Parathyroid adenoma (tissue), 2 donors: Measurements from ENCODE around the gene GDNF.

Experiments
- H2AFZ ChIP-seq: fragments of 300-600 bp; sonication (generic); one replicate; pipeline ENCODE4 v1.7.0; 2017; ENCODE audit warnings: antibody characterized with exemption, mild to moderate bottlenecking
- H3K27ac ChIP-seq: fragments of 300-600 bp; sonication (generic); one replicate; pipeline ENCODE4 v1.7.0; 2017
- H3K27me3 ChIP-seq: fragments of 300-600 bp; sonication (generic); one replicate; pipeline ENCODE4 v1.7.0; 2017; ENCODE audit warnings: low read length; ENCODE audit not compliant: control insufficient read depth, insufficient read depth
- H3K36me3 ChIP-seq: fragments of 300-600 bp; sonication (generic); one replicate; pipeline ENCODE4 v1.7.0; 2017; ENCODE audit warnings: low read length; ENCODE audit not compliant: control insufficient read depth, insufficient read depth
- H3K4me1 ChIP-seq: fragments of 300-600 bp; sonication (generic); one replicate; pipeline ENCODE4 v1.7.0; 2017; ENCODE audit warnings: control low read depth
- H3K4me2 ChIP-seq: fragments of 300-600 bp; sonication (generic); one replicate; pipeline ENCODE4 v1.7.0; 2017; ENCODE audit warnings: low read length
- H3K4me3 ChIP-seq: fragments of 300-600 bp; sonication (generic); one replicate; pipeline ENCODE4 v1.7.0; 2017; ENCODE audit warnings: low read depth, low read length
- H3K79me2 ChIP-seq: fragments of 300-600 bp; sonication (generic); one replicate; pipeline ENCODE4 v1.7.0; 2017; ENCODE audit warnings: control low read depth
- H3K9ac ChIP-seq: fragments of 300-600 bp; sonication (generic); one replicate; pipeline ENCODE4 v1.7.0; 2017; ENCODE audit warnings: mild to moderate bottlenecking
- H3K9me3 ChIP-seq: fragments of 300-600 bp; sonication (generic); one replicate; pipeline ENCODE4 v1.7.0; 2017; ENCODE audit warnings: low read length; ENCODE audit not compliant: control insufficient read depth
- TF ChIP-seq, protein P1 (sequence below): fragments of 300-600 bp; sonication (generic); IDR thresholded peaks from one replicate; pipeline ENCODE4 v1.7.0; 2017; ENCODE audit warnings: antibody characterized with exemption, mild to moderate bottlenecking
- donor health status: primary hyperparathyroidism.

Gene GDNF

GRCh38 chr5:37851305-37851704 is 11.5 kb upstream of the GDNF start:
- Histone ChIP-seq H3K79me2 (no peaks in the 10 kb centered on the region), H3K27me3 (no peaks in the 10 kb centered on the region), H3K4me1 (no peaks in the 10 kb centered on the region), H3K4me3 (no peak overlapping the region), H3K27ac (no peak overlapping the region), H3K36me3 (no peaks in the 10 kb centered on the region), H3K9me3 (no peaks in the 10 kb centered on the region), H2AFZ (no peak overlapping the region), H3K9ac (no peak overlapping the region), H3K4me2 (no peak overlapping the region)
- TF ChIP-seq, protein P1, sequence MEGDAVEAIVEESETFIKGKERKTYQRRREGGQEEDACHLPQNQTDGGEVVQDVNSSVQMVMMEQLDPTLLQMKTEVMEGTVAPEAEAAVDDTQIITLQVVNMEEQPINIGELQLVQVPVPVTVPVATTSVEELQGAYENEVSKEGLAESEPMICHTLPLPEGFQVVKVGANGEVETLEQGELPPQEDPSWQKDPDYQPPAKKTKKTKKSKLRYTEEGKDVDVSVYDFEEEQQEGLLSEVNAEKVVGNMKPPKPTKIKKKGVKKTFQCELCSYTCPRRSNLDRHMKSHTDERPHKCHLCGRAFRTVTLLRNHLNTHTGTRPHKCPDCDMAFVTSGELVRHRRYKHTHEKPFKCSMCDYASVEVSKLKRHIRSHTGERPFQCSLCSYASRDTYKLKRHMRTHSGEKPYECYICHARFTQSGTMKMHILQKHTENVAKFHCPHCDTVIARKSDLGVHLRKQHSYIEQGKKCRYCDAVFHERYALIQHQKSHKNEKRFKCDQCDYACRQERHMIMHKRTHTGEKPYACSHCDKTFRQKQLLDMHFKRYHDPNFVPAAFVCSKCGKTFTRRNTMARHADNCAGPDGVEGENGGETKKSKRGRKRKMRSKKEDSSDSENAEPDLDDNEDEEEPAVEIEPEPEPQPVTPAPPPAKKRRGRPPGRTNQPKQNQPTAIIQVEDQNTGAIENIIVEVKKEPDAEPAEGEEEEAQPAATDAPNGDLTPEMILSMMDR = no peak

- no peak overlapping the region for H3K9ac ChIP-seq
- H3K4me1 ChIP-seq = no peaks in the 10 kb centered on the region
- no peak overlapping the region for H3K4me3 ChIP-seq
- no peaks in the 10 kb centered on the region for H3K36me3 ChIP-seq
- no peaks in the 10 kb centered on the region for H3K27me3 ChIP-seq
- no peak overlapping the region for H3K4me2 ChIP-seq
- H2AFZ ChIP-seq = no peak overlapping the region
- H3K27ac ChIP-seq = no peak overlapping the region
- no peaks in the 10 kb centered on the region for H3K9me3 ChIP-seq
- TF ChIP-seq, protein P1 = no peak
- H3K79me2 ChIP-seq = no peaks in the 10 kb centered on the region
Measured at GRCh38 chr5:37850226-37850865, 10.5 kb upstream of the GDNF start.

DNA sequence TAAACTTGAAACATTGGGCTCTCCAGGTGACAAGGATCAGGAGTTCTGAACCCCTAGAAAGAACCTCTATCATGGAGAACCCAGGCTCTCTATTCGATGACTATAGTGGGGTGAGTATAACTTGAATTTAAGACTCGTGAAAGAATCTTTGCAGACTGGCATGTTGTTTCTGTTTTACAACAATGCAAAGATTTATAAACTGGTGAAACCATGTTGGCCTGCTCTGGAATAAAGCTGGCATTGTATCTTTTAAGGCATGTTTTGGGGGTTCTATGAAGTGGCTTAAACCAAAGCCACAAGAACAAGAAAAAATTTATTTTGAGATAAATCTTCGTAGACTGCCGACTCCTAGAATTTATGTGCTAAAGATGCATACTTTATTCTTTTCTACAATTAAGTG is 9.8 kb upstream of the GDNF start:
- H3K4me1 ChIP-seq = no peaks in the 10 kb centered on the region
- TF ChIP-seq, protein P1 = no peak
- H3K9me3 ChIP-seq = no peaks in the 10 kb centered on the region
- no peak overlapping the region for H2AFZ ChIP-seq
- no peak overlapping the region for H3K4me3 ChIP-seq
- no peaks in the 10 kb centered on the region for H3K27me3 ChIP-seq
- H3K79me2 ChIP-seq = no peaks in the 10 kb centered on the region
- H3K9ac ChIP-seq = no peak overlapping the region
- no peaks in the 10 kb centered on the region for H3K36me3 ChIP-seq
- no peak overlapping the region for H3K4me2 ChIP-seq
- no peak overlapping the region for H3K27ac ChIP-seq

DNA sequence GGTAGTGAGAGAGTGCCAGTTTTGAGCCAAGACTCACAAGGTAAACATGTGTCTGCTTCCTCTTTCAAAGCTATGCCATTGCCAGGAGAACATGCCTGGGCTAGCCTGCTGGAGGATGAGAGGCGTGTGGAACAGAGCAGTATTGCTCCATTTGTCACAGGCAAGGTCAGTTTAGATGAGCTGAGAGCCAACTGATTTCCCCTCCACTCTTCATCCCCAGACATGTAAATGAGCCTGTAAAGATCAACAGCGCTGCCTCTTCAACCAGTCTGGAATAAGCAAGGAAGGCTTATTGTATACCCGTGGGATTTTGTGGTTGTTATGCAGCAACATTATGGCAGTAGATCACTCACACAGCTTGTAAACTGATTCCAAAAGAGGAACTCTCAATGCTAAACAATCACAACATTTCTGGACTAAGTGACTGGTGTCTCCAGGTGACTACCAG is 8.2 kb upstream of the GDNF start:
- no peaks in the 10 kb centered on the region for H3K79me2 ChIP-seq
- H3K9me3 ChIP-seq = no peaks in the 10 kb centered on the region
- no peak overlapping the region for H3K27ac ChIP-seq
- no peak overlapping the region for H2AFZ ChIP-seq
- H3K4me1 ChIP-seq = no peaks in the 10 kb centered on the region
- H3K36me3 ChIP-seq = no peaks in the 10 kb centered on the region
- H3K27me3 ChIP-seq = no peaks in the 10 kb centered on the region
- TF ChIP-seq, protein P1 = no peak
- H3K9ac ChIP-seq = no peak overlapping the region
- no peak overlapping the region for H3K4me3 ChIP-seq
- H3K4me2 ChIP-seq = no peak overlapping the region

DNA sequence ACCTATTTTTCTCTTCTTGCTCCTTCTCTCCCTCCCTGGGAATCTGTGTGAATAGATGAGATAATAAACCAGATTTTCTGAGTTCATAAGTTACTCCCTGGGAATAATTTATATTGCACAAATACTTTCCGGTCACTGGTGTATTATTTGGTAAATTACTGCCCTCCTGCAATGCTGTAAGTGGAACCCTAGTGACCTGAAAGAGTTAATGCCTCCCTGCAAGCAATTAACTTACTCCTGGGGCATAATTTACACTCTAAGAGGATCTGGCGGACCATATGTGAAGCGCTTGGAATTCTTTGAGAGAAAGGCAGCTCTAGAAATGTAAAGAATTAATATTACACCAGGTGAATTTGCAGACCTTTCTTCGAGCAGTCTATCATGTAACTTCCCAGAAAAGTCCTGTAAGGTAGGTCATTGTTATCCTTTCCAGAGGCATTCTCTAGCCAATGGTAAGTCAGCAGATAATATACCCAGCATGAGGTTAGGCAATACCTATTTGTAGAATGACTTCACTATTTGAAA is 7.0 kb upstream of the GDNF start:
- Histone ChIP-seq H3K9me3 (no peaks in the 10 kb centered on the region), H3K27ac (no peak overlapping the region), H3K9ac (no peak overlapping the region), H3K79me2 (no peaks in the 10 kb centered on the region), H3K36me3 (no peaks in the 10 kb centered on the region), H3K4me1 (no peaks in the 10 kb centered on the region), H3K27me3 (no peaks in the 10 kb centered on the region), H3K4me2 (no peak overlapping the region), H3K4me3 (no peak overlapping the region), H2AFZ (no peak overlapping the region)
- TF ChIP-seq, protein P1 = no peak
